Stimulated activated CD8-positive, alpha-beta memory T cell treated with anti-CD3 and anti-CD28 coated beads, Interleukin-4, amount 100 ng/mL, for 24 hours (primary cell): ENCODE data around the gene ANKRD65.
A peak's percentile ranks its signal among the peaks of the same experiment; 100 is the strongest.
"Not testable (repeated sequence)": the region's sequence is repeated elsewhere in the genome, so short reads cannot be mapped to it uniquely, and the experiment has no call there.

Source experiments
- DNase-seq: peaks from one replicate; pipeline ENCODE4 v3.0.0-alpha.2; 2020; ENCODE audit warnings: low read depth

ANKRD65 gene

DNA sequence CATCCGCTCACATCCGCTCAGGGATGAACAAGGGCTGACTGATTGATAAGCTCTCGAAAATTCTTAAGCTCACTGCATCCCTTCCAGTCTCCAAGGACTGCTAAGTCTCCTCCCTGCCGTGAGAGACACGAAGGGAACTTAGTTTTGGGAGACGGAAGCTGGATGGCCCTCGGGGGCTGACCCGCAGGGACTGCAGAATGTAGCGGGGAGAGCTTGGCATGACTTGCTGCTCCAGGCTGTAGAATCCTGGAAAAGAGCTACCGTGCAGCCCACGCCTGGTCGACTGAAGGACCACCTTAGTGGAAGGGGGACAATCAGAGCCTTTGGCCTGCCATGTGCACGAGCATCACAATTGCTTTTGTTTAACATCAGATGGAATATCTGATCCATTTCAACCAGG, 5.3 kb downstream of the ANKRD65 start:
- no peak for DNase-seq

DNA sequence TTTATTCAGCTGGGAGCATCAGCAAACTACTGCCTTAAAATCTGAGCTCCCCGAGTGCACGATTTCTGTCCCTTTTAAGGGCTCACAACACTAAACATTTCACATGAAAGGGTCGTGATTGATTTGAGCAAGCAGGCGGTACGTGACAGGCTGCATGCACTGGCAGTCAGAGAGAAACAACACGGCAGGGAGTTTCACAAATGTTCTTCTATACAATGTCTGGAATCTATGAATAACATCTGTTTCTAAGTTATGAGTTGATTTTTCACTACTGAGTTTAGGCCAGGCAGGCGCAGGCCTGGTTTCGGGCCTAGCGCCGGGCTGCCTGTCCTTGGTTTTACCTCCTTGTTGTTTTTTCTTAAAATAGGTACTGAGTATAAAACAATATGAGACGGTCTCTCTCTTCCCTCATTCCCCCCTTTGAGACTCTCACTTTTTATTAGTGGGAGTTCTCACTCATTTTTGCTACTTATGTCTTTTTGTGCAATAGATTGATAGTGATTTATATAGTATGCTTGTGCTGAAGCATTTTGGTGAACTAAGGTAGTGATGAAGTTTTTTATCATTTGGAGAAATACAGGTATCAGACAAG, 8.7 kb downstream of the ANKRD65 start:
- DNase-seq, result not testable (repeated sequence)

DNA sequence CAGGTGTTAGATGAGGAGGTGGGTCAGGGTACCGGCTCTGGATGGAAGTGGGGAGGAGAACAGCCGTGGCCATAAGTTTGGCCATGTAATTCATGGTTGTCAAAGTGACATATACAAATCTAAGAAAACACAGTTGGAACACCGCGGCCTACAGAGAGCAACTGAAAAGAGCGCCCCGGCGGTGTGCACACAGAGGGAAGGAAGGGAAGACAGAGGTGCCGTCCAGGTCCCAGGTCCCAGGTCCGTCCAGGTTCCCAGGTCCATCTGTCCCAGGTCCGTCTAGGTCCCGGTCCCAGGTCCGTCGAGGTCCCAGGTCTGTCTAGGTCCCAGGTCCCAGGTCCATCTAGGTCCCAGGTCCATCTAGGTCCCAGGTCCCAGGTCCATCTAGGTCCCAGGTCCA, 9.4 kb downstream of the ANKRD65 start:
- DNase-seq, result no peak

DNA sequence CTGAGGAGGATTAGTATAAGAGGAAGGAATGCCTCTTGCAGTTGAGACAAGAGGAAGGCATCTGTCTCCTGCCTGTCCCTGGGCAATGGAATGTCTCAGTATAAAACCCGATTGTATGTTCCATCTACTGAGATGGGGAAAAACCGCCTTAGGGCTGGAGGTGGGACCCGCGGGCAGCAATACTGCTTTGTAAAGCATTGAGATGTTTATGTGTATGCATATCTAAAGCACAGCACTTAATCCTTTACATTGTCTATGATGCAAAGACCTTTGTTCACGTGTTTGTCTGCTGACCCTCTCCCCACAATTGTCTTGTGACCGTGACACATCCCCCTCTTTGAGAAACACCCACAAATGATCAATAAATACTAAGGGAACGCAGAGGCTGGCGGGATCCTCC, 10.8 kb downstream of the ANKRD65 start:
- not testable (repeated sequence) for DNase-seq

DNA sequence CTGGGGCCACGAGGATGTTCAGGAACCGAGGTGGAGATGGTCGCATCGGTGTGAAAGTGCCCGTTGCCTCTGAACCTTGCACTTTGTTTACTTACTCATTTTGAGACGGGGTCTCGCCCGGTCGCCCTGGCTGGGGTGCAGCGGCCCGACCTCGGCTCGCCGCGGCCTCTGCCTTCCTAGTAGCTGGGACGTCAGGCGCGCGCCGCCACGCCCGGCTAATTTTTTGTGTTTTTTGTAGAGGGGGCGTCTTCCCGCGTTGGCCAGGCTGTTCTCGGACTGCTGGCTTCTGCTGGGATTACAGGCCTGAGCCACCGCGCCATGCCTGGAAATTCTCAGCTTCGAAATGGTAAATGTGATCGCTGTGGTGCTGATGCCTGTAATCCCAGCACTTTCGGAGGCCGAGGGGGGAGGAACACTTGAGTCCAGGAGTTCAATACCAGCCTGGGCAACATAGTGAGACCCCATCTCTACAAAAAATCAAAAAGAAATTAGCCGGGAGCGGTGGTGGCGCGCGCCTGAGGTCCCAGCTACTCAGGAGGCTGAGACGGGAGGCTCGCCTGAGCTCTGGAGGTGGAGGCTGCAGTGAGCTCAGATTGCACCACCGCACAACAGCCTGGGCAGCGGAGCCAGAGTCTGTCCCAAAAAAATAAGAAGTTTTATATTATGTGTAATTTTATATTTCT, 13.3 kb downstream of the ANKRD65 start:
- no peak for DNase-seq

DNA sequence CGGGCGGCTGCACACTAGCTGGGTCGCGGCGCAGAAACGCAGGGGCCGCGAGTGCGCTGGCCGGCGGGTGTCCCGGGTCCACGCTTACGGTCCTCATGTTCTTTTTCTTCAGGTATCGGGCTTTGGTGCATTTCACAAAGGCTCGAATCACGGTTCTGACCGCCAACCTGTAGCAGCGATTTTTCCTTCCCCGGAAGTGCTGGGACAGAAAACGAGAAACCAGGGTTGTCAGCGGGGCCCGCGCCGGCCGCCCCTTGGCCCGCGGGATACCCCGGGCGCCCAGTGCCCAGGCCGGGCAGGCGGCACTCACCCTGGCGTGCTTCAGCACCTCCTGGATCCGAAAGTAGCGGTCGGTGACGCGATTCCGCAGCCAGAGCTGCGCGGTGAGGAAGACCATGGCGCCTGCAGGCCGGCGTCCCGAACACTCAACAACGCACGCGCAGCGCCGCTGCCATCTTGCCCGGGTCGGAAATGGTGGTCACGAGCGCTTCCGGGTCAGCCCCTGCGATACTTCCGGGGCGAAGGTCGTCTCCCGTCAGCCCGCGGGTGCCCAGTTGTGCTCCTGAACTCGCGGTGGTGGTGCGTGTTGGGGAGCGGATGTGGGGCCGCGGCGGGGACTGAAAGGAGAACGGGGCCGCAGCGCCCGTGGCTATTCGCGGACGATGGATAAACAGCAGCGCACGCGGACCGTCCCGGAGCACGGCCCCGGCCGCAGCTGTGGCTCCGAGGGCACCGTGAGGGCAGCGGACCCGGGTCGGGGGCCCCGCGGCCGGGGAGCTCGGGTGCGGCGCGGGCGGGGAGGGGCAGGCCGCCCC, 14.0 kb downstream of the ANKRD65 start, which contains the start of gene MRPL20:
Gene MRPL20, minus strand, starts transcription at position 473 of the 815 bp plus-strand sequence. Its CDS starts 76 bp downstream, at position 397.
- DNase-seq, result peak; percentile 94

DNA sequence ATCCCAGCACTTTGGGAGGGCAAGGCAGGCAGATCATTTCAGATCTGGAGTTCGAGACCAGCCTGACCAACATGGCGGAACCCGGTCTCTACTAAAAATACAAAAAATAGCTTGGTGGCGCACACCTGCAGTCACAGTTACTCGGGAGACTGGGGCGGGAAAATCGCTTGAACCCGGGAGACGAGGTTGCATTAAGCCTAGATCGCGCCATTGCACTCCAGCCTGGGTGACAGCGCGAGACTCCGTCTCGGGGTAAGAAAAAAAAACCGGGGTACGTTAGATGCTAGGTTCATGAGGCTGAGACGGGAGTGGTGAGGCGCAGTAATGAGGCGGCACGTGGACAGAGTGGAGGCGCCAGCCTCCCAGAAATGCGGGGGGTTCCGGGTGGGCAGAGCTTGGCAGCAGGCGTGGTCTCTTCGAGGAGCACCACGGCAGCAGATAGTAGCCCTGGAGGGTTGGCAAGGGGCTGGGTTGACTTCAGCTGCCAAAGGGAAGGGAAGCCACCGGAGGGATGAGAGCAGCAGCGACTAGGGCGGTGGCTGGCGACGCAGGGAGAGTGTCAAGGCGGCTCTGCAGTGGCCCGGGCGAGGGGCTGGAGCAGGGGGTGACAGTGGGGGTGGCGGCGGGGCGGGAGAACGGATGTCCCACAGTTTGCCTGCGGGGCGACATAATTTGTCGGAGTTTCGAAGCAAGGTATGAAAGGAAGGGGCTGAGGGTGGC, 14.8 kb downstream of the ANKRD65 start:
- no peak for DNase-seq

DNA sequence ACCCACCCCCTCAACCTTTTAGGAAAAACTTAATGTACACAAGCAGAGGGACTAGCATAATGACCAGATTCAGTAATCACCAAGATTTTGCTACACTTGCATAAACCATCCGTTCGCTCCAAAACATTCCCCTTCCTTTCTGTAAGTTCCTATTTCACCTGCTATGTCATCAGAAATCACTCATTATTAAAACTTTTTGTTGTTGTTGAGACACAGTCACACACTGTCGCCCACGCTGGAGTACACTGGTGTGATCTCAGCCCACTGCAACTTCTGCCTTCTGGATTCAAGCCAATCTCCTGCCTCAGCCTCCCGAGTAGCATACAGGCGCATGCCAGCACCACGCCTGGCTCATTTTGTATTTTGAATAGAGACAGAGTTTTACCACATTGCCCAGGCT, 17.4 kb downstream of the ANKRD65 start:
- DNase-seq, result no peak

DNA sequence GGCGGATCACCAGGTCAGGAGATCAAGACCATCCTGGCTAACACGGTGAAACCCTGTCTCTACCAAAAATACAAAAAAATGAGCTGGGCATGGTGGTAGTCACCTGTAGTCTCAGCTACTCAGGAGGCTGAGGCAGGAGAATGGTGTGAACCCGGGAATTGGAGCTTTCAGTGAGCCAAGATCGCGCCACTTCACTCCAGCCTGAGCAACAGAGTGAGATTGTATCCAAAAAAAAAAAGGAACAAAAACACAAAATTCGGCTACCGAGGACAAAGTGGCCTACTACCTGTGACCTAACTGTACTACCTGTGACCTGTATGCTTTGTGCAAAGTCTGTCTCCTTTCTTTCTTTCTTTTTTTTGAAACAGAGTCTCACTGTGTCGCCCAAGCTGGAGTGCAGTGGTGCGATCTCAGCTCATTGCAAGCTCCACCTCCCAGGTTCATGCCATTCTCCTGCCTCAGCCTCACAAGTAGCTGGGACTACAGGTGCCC, 18.1 kb downstream of the ANKRD65 start:
- not testable (repeated sequence) for DNase-seq

DNA sequence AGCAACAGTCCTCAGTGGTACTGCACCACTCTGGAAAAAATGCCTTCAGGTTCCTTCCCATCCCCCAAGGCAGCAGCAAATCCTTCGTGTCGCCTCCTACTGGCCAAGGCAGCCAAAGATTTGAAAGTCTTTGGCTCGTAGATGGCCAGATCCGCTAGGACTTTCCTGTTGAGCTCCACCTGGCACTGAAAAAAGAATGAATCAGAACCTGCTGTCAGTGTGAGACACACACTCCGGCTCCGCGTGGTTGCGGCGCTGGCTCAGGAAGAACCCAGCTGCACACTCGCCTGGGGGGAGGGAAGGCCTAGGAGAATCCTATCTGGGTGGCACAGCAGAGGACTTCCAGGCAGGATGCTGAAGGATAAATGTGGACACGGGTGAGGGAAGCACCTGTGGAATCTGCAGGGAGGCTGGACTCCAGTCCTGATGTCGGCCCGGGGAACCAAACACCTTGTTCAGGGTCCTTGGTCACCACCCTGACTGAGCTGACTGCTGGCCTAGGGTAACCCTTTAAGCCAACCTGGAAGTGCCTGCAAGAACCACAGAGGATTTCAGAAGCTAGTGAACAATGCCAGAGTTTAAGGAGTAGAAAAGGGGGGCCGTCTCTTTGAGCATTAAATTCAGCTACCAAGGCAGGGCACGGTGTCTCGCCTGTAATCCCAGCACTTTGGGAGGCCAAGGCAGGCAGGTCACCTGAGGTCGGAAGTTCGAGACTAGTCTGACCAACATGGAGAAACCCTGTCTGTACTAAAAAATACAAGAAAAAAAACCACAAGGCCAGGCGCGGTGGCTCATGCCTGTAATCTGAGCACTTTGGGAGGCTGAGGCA, 18.8 kb downstream of the ANKRD65 start:
- no peak for DNase-seq

DNA sequence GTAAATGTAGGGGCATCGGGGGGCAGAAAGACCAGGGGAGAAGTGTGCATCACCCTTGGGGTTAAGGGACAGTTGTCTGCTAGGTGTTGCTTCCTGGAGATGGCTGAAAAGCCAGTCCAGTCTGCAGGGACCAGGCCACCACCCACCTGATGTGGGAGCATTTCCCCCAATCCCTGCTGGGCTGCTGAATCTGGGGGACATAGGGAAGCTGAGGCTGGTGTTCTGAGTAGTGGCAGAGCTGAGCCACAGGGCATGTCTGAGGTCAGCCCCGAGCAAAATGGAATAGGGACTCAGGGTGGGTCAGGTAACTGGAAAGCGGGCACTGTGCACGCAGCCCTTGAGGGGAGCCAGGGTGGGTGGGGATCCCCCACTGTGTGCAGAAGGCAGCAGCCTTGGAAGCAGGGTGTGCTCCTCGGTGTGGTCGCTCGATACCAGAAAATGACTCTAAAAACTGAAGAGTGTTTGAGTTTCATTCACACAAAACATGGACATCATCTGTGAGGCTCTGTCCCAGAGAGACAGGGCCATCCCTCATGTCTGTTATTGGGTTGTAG, 19.5 kb downstream of the ANKRD65 start:
- no peak for DNase-seq

DNA sequence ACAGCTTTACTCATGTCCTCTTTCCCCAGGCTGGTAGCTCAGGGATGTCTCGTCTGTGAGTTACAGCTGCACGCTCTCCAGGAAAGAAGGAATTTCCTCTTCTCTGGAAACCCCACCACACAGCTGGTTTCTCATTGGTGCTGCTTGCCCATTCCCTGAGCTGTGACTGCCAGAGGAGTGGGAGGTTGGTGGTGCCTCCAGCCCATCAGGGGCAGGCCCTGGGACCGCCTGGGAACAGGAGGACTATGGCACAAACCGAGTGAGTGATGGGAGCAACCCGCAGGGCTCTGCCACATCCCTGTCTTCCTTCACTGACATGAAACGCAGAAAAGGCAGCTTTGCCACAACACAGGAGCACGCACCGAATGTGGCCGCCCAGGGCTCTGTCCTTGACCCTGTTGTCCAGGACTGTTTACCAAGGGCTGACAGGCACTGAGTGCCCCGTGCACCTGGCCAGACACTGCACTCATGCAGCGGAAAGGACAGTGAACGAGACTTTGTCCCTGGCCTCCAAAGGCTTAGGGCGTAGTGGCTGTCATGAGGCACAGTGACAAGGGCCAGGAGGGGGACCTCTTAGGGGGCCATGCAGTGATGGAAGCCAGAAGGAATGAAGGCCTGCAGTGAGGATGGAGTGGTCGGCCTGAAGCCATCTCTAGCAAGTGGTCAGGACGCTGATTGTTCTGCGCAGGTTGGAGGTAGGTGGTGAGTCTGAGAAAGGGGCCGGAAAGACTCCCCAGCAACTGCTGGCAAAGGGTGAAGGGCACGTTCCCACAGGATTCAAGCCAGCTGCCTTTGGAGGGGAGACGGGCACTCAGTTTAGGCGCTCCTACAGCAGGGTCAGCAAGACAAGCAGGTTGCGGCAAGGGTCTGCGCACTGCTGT, 20.3 kb downstream of the ANKRD65 start:
- no peak for DNase-seq

DNA sequence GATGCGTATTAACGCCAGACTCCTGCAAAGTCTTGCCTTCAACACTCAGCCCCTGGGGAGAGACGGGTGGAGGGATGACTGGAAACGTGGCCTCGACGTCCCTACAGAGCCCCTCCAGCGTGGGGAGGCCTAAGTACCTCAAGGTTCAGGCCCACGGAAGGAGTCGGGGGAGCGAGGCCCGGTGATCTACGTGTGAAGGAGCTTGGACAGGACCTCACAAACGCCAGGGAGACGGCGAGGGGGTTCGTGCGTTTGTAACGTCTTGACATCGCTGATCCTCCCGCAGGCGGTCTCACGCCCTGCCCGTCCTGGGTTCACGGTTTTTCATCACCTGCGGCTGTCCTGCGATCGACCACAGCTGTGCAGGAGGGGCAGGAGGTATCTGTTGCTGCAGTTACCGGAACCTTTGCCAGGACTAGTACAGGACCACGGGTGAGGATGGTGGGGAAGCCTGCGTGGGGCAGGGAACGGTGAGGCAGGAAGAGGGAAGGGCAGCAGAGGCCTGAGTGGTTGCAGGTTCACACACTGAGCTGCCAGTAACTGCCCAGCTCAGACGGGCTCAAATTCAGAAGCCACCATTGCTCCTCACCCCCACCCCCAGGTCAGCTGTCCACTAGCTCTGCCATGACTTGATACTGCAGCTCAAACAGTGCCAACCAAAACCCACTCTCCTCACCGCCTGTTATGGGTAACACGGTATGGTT, 21.1 kb downstream of the ANKRD65 start:
- DNase-seq, result no peak

DNA sequence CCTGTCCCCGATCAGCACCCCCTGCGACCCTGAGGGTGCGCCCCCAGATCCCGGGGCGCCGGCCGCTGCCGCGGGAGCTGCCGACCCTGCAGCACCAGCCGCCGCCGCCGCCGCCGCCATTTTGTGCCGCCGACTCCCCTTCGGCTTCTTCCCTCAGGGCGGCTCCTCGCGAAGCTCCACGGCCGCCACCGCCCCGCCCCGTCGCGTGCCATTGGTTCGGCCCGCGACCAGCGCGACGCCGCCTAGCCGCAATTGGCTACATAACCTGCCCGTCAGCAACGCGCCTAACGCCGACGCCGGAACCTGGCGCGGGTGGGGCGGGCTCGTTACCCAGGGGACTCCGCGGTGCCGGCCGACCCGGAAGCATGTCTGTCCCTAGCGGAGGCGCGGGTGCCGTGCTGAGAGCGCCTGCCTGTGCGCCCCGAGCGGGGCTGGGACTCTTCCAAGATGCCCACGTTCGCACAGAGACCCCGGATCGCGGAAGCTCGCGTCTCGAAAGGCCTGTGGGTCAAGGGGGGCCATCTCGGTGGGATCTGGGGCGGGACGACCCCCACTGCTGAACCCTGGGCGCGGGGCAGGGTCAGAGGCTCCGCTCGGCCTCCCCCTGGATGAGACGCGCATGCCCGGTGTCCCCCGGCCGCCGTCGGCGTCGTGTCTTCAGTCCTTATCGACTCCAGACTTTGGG, 21.7 kb downstream of the ANKRD65 start, which contains the start of gene CCNL2:
Gene CCNL2, minus strand, starts transcription at position 149 of the 685 bp plus-strand sequence. Its CDS starts 29 bp downstream, at position 120.
- DNase-seq, result peak; percentile 99

DNA sequence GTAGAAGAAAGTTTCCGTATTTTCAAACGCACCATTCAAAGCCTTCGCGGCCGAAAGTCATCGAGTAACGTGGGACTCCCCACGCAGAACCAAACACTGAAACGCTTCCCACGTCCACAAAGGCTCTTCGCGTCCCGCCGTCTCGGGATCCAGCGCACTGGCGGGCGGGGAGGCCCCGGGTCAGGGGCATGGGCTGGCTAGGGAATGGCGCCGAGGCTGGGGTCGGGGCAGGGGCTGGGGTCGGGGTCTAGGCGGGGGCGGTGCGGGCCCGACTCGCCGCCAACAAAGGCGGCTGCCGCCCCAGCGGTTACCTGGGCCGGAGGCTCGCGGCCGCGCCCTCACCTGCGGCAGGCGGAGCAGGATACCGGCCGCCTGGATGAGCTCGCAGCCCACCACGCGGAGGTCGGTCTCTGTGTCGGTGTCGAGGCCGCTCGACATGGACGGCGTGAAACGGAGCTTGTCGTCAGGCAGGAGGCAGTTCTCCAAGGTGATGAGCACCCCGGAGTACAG, 22.3 kb downstream of the ANKRD65 start:
- no peak for DNase-seq

DNA sequence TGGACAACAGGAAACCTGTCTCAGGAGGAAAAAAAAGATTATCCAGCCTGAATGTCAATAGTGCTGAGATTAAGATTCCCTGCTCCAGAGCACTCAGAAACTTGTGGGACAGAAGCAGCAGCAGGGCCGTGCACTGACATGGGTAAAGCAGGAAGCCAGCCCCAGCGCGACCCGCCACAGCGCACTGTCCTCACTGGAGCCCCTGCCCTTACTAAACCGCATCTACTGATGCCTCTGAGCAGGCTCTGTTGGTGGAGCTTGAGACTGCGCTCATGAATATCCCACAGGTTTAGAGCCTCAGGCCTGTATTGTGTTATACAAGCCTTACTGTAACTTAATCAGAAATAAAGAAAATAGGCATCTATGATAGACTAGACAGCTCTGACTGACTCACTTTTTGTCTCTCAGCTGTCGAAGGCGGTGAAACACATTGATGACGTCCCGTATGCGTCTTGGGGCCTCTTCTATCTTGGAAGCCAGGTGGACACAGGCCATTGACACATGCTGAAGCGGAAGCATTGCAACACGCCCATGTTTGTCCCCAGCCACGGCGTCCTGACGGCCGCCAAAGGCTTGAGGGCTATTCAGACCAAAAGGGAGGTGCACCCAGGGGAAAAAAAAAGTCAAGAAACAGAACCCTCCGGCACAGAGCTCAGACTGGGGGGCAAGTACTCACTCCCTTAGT, 23.1 kb downstream of the ANKRD65 start:
- DNase-seq, result no peak

DNA sequence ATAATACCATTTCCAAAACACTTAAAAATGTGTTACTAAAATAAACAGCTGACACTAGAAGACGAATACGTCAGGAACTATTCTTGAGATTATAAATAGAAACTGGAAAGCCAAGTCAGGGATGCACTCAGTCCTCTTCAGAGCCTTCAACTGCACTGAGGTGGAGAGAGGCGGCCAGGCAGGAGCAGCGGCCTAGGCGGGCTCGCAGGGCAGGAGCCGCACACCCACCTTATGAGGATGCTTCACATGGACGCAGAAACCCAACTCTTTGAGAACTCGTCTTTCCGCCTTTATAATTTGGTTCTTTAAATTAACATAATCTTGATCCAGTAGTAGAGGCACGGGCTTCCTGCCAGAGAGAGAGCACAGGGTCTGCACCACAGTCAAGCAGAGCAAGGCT, 25.9 kb downstream of the ANKRD65 start:
- DNase-seq, result no peak

DNA sequence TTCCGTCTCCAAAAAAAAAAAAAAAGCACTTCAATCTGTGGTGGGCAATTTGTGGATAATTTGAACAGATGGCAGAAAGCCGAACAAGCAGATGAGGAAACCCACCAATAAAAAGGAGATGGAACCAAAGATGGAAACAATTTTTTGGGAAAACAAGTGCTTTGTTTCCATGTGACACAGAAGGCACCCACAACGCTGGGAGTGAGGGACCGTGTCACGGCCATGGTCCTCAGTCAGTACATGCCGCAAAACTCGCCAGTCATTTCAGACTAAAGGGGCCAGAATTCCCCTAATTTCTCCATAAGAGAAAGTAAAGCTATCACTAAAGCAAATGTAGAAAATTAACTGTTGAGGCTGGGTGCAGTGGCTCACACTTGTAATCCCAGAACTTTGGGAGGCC, 27.0 kb downstream of the ANKRD65 start:
- no peak for DNase-seq
